SKM-1 treated with dmso at 0.1 percent for 144 hours (cell line): Measurements from ENCODE around the gene PHF2.
"Not testable (repeated sequence)": the region's sequence is repeated elsewhere in the genome, so short reads cannot be mapped to it uniquely, and the experiment has no call there.

ENCODE experiments used
- DNase-seq: peaks from one replicate; lab custom pipeline; 2025; ENCODE audit not compliant: unreplicated experiment; lab: John Stamatoyannopoulos, UW

PHF2 gene

GRCh38 chr9:93662952-93663572 is 86.7 kb downstream of the PHF2 start:
- DNase-seq: no peak

DNA sequence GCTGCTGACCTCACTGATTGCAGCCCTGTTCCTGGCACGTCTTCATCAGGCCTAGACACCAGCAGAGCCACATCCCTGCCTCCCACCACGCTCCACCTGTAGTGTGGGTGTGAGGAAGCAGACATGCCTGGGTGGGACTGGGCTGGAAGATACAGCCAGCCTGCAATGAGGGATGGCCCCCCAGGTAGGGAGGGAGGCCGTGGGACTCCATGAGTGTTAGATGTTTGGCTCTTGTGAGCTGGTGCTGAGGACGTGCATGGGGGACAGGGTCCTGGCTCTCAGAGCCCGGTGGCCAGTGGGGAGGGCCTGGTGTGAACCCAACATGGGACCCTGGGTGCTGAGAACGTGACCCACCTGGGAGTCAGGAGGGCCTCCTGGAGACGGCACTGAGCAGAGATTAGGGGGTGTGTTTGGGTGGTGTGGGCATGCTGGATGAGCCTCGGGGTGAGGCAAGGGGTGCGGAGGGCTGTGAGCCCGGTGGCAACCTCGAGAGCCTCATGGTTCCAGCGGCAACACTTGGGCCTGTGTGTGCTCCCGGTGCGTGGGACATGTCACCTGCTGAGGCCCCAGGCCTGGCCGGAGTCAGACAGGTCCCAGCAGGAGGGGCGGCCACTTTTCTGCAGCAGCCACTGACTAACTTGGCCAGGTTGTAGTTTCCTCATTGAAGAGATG is 87.6 kb downstream of the PHF2 start:
- DNase-seq: no peak

GRCh38 chr9:93664549-93665120 is 88.3 kb downstream of the PHF2 start:
- DNase-seq: no peak

DNA sequence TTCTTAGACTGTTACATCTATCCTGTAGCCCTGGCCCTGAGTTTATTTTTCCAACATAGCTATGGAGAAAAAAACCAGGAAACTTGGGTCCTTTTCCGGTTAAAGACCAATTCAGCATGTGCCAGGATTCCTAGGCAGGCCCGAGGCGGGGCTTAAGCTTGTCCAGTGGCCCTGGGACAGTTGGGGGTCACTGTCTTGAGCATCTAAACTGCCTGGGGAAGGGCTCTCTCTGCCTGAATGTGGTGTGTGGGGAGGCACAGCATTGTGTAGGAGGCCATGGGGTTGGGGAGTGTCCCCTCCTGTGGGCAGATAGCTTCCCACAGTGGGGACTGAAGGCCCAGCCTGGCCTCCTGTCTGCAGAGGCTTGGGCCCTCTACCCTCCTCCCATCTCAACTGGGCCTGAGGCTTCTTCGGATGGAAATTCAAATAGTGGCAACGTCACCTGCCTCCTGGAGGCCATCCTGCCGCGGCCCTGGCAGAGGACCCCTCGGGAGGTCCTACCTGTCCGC is 88.8 kb downstream of the PHF2 start:
- no peak for DNase-seq

- no peak for DNase-seq
Measured at GRCh38 chr9:93665637-93666438, 89.5 kb downstream of the PHF2 start.

DNA sequence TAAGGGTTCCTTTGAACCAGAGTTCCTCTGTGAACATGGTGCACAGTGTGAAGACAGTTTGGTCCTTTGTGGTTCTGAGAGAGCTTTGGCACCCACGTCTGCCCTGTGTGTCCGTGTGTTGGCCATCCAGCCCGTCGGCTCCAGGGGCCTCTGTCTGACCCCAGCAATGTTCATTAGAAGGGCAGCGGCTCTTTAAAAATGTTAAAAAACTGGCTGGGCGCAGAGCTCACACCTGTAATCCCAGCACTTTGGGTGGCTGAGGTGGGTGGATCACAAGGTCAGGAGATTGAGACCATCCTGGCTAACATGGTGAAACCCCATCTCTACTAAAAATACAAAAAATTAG is 90.0 kb downstream of the PHF2 start:
- DNase-seq: not testable (repeated sequence)

- no peak for DNase-seq
Measured at GRCh38 chr9:93667006-93667405, 90.6 kb downstream of the PHF2 start.

DNA sequence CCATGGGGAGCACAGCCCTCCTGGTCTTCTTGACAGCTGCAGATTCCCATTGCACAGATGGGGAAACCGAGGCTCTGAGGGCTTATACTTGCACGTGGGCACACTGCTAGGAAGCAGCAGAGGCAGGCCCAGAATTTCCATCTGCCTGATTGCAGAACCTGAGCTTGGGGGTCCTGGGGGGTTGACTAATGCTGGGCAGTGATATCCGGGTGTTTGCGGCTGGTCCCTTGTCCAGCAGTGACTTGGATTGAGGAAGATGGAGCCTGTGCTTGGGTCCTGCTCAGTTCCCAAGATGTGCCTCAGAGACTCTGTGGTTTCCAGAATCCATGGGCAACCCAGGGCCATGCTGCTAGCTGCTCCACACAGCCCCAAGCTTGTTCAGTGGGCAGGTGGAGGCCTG is 91.2 kb downstream of the PHF2 start:
- DNase-seq: no peak

DNA sequence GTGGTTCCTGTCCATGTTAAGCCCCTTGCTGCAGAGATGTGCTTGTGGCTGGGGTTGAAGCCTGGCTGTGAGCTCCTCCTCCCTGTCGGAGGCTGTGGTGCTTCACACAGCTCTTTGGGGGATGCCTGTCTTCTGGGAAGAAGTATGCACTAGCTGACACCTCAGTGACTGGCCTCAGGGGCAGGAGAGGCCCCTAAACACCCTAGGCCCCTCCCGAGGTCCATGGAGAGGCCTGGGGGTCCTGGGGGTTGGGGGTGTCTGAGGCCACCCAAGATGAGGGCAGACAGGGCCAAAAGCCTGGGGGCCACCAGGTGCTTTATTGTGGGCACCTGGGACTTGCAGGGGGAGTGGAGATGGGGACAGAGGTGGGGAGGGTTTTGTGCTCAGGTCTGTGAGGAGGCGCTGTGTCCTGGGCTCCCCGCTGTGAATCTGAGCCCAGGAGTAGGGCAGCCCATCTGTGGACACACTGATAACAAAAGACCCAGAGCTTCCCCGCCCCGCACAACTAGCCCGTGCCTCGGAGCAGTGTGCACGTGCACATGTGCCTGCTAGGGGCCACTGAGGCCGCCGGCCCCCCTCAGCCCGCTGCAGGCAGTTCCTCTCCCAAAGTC is 92.0 kb downstream of the PHF2 start:
- no peak for DNase-seq

- DNase-seq: no peak
Measured at GRCh38 chr9:93669116-93669957, 93.0 kb downstream of the PHF2 start.

DNA sequence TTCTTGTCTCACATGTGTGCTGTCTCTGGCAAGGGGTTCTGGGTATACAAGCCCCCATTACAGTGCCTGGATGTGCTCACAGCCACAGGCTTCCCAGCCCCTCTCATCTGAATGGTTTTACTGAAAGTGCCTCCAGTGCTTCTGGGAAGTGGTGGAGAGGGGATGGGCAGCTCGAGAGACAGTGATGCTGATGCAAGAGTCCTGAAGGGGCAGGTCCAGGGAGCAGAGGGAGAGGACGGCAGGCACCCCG is 93.5 kb downstream of the PHF2 start:
- DNase-seq: no peak

GRCh38 chr9:93670208-93671019 is 94.0 kb downstream of the PHF2 start:
- no peak for DNase-seq

DNA sequence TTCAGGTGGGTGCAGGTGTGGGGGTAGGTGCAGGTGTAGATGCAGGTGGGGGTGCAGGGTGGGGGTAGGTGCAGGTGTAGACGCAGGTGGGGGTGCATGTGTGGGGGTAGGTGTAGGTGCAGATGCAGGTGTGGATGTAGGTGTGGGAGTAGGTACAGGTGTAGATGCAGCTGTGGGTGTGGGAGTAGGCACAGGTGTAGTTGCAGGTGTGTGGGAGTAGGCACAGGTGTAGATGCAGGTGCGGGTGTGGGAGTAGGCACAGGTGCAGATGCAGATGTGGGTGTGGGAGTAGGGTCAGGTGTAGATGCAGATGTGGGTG is 94.6 kb downstream of the PHF2 start:
- DNase-seq: no peak

- DNase-seq: not testable (repeated sequence)
Measured at GRCh38 chr9:93672330-93673020, 96.1 kb downstream of the PHF2 start.

DNA sequence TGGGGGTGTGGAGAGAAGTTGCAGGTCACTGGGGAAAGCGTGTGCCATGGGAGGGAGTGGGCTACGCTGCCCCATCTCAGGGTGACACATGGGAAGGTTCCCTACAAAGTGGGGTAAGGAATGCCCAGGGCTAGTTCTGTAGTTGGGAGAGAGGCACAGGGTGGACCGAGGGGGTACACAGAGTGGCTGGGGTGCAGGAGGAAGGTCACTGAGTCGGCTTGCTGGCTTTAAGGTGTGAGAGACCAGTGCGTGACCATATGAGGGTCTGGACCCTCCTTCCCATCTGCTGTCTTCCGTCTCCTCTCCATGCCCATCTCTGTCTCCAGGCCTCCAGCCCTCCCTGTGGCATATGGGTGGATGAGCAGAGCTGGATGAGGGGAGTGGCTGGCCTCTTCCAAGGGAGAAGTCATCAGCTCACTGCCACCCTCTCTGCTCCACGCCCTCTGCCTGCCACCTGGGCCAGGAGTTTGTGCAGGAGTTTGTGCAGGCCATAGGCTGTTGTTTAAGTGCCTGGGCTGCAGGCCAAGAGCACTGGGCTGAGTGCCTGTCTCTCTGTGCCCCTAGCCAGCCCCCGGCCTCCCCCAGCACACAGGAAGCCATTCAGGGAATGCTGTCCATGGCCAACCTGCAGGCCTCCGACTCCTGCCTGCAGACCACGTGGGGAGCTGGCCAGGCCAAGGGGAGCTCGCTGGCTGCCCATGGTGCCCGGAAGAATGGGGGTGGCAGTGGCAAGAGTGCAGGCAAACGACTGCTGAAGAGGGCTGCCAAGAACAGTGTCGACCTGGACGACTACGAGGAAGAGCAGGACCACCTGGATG is 96.8 kb downstream of the PHF2 start:
- no peak for DNase-seq

DNA sequence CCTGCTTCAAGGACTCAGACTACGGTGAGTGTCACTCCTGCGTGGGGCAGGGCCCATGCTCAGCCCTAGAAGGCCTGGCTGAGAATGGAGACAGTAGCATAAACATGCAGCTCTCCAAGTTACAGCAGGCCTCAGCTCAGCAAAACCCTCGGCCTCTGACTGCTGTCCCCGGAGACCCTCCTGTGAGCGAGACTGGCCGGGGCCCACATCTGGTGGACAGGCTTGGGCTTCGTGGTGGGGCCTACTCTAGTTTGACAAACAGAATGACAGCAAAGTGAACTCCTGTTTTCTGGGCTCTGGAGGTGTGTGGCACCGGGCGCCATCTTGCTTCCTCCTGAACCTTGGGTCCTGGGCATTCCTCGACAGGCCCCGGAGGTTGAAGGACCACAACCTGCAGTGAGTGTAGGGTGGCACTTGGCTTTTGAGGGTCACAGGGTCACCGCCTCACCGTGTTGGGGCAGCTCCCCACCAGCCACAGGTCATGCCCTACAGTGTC is 97.5 kb downstream of the PHF2 start:
- DNase-seq: no peak

- DNase-seq: no peak
Measured at GRCh38 chr9:93674580-93675335, 98.4 kb downstream of the PHF2 start.
